Right lobe of liver (tissue), 4 donors: ENCODE data around the gene SPATA3.

Source experiments
- CTCF ChIP-seq, 4 donors: fragments of 200-600 bp in 3 of 4; fragments of 450-650 bp in 1 of 4; IDR thresholded peaks; one replicate each; pipeline versions ENCODE4 v1.5.1 to v1.8.0; 2016 to 2022; ENCODE audit warnings: antibody characterized with exemption in 4 of 4, mild to moderate bottlenecking in 2 of 4
- POLR2A ChIP-seq: fragments of 450-650 bp; IDR thresholded peaks from one replicate; pipeline ENCODE4 v1.6.1; 2017; ENCODE audit warnings: antibody characterized with exemption, mild to moderate bottlenecking
- donor health status: DM: no; HTN: no; CAD: no.
- donor health status: DM: no; HTN: no; CAD: no.
- donor health status: DM: no; HTN: yes; CAD: no.

- TF ChIP-seq CTCF (IDR thresholded peaks at IDR 0.05) (no peak), POLR2A (no peak)
Measured at GRCh38 chr2:230961091-230961491, 34.8 kb upstream of the SPATA3 start.
